GM21723 (cell line): ENCODE results near the gene MYH9.
"Not testable (repeated sequence)": the region's sequence is repeated elsewhere in the genome, so short reads cannot be mapped to it uniquely, and the experiment has no call there.

ENCODE experiments used
- ATAC-seq: cut with Tn5 transposase; IDR thresholded peaks from one replicate; pipeline ENCODE4 v1.9.1; 2021; ENCODE audit warnings: mild to moderate bottlenecking, moderate library complexity; ENCODE audit not compliant: unreplicated experiment

MYH9 gene

GRCh38 chr22:36281781-36282327, 105.9 kb downstream of the MYH9 start:
- ATAC-seq = no peak

GRCh38 chr22:36280379-36280778, 107.4 kb downstream of the MYH9 start:
- ATAC-seq = no peak

- ATAC-seq = no peak
Observed at GRCh38 chr22:36279219-36279666, 108.5 kb downstream of the MYH9 start.

- no peak for ATAC-seq
Observed at GRCh38 chr22:36277482-36278291, 110.1 kb downstream of the MYH9 start.

- no peak for ATAC-seq
Observed at GRCh38 chr22:36274531-36274930, 113.2 kb downstream of the MYH9 start.

GRCh38 chr22:36271951-36272350, 115.8 kb downstream of the MYH9 start:
- ATAC-seq = not testable (repeated sequence)

GRCh38 chr22:36271231-36271630, 116.5 kb downstream of the MYH9 start:
- not testable (repeated sequence) for ATAC-seq

GRCh38 chr22:36267896-36268485, 119.8 kb downstream of the MYH9 start:
- ATAC-seq = no peak

GRCh38 chr22:36267058-36267457, 120.7 kb downstream of the MYH9 start:
- no peak for ATAC-seq

- ATAC-seq = not testable (repeated sequence)
Observed at GRCh38 chr22:36263886-36264664, 123.7 kb downstream of the MYH9 start.

- ATAC-seq = not testable (repeated sequence)
Observed at GRCh38 chr22:36263216-36263673, 124.5 kb downstream of the MYH9 start.

GRCh38 chr22:36262307-36262706, 125.5 kb downstream of the MYH9 start:
- ATAC-seq = not testable (repeated sequence)

- not testable (repeated sequence) for ATAC-seq
Observed at GRCh38 chr22:36261675-36262074, 126.1 kb downstream of the MYH9 start.

- no peak for ATAC-seq
Observed at GRCh38 chr22:36259615-36260300, 128.0 kb downstream of the MYH9 start.

GRCh38 chr22:36258701-36259614, 128.8 kb downstream of the MYH9 start:
- ATAC-seq = no peak

- ATAC-seq = no peak
Observed at GRCh38 chr22:36257948-36258670, 129.7 kb downstream of the MYH9 start.

GRCh38 chr22:36257308-36257707, 130.5 kb downstream of the MYH9 start:
- no peak for ATAC-seq

- ATAC-seq = no peak
Observed at GRCh38 chr22:36256478-36256877, 131.3 kb downstream of the MYH9 start.

- not testable (repeated sequence) for ATAC-seq
Observed at GRCh38 chr22:36255572-36255971, 132.2 kb downstream of the MYH9 start.
